ENCODE results near the gene RNF41.
A peak's percentile ranks its signal among the peaks of the same experiment; 100 is the strongest.

RNF41 gene

DNA sequence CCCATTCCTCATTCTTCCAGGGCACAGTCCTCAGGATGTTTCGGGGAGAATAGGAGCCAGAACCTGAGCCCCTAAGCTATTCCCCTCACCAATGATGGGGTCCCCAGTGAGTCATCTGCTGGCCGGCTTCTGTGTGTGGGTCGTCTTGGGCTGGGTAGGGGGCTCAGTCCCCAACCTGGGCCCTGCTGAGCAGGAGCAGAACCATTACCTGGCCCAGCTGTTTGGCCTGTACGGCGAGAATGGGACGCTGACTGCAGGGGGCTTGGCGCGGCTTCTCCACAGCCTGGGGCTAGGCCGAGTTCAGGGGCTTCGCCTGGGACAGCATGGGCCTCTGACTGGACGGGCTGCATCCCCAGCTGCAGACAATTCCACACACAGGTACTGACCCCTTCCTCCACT lies 9.5 kb upstream of the RNF41 start:
- Histone ChIP-seq H3K4me3 (ENCODE audit: low read depth, low read length) (no peak overlapping the region), H3K36me3 (replicated peaks) (peaks cover 1% of the 10 kb centered on the region), H3K27ac (no peak overlapping the region), H3K27me3 (replicated peaks) (no peaks in the 10 kb centered on the region)
- DNase-seq = no peak
- in situ Hi-C loops (cut with HindIII; ENCODE audit: low pct_ligation_motif_present, low sequenced_read_pairs) = no loop called here
- TF ChIP-seq, protein P1, sequence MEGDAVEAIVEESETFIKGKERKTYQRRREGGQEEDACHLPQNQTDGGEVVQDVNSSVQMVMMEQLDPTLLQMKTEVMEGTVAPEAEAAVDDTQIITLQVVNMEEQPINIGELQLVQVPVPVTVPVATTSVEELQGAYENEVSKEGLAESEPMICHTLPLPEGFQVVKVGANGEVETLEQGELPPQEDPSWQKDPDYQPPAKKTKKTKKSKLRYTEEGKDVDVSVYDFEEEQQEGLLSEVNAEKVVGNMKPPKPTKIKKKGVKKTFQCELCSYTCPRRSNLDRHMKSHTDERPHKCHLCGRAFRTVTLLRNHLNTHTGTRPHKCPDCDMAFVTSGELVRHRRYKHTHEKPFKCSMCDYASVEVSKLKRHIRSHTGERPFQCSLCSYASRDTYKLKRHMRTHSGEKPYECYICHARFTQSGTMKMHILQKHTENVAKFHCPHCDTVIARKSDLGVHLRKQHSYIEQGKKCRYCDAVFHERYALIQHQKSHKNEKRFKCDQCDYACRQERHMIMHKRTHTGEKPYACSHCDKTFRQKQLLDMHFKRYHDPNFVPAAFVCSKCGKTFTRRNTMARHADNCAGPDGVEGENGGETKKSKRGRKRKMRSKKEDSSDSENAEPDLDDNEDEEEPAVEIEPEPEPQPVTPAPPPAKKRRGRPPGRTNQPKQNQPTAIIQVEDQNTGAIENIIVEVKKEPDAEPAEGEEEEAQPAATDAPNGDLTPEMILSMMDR (IDR thresholded peaks at IDR 0.05; ENCODE audit: low read depth, low read length, missing control alignments) = no peak

DNA sequence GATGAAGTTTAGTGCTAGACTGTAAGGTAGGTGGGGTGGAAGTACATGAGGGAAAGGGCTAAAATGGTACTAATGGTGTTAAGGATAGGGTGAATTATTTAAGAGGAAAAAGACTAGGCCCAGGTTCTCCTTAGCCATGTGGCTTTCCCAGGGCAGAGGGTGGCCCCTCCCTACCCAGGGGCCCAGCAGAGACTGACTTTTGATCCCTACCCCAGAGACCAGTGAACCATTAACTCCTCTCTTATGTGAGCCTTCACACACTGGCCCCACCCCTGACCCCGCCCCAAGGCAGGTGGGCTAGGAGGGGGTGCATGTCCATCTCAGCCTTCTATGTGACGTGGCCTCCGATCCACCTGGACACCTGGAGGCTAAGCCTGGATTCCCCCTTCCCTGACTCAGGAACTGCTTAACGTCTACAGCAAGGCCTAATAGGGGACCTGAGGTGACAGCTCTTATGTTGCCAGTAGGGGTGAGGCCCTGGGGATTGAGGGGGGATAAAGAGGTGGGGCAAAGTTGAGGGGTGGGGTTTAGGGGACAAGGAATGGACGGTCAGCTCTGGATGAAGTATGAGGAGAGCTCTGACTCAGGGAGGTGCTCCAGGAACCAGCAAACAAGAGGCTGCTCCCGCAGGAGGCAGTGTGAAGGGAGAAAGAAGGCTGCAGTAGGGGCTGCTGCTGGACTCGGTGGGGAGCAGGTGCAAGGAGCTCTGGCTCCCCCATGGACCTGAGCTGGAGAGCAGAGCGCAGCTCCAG lies 8.9 kb upstream of the RNF41 start:
- Histone ChIP-seq H3K27ac (no peak overlapping the region), H3K36me3 (replicated peaks) (no peaks in the 10 kb centered on the region), H3K27me3 (replicated peaks) (no peaks in the 10 kb centered on the region), H3K4me3 (ENCODE audit: low read depth, low read length) (no peak overlapping the region)
- no peak for DNase-seq
- in situ Hi-C loops (cut with HindIII; ENCODE audit: low pct_ligation_motif_present, low sequenced_read_pairs) = no loop called here
- TF ChIP-seq, protein P1 (IDR thresholded peaks at IDR 0.05; ENCODE audit: low read depth, low read length, missing control alignments) = no peak

GRCh38 chr12:56229916-56230431 lies 8.3 kb upstream of the RNF41 start, which contains the start of gene SLC39A5:
SLC39A5 (plus strand) TSS chr12:56230051; CDS start chr12:56231275, 1,224 bp downstream.
- Histone ChIP-seq H3K27ac (no peak within 1 kb of the TSS), H3K4me3 (ENCODE audit: low read depth, low read length) (no peak within 1 kb of the TSS), H3K27me3 (replicated peaks) (no peaks in the 10 kb centered on the region), H3K36me3 (replicated peaks) (no peaks in the 10 kb centered on the region)
- no peak for DNase-seq
- in situ Hi-C loops (cut with HindIII; ENCODE audit: low pct_ligation_motif_present, low sequenced_read_pairs) = no loop called here
- TF ChIP-seq, protein P1 (IDR thresholded peaks at IDR 0.05; ENCODE audit: low read depth, low read length, missing control alignments) = no peak

DNA sequence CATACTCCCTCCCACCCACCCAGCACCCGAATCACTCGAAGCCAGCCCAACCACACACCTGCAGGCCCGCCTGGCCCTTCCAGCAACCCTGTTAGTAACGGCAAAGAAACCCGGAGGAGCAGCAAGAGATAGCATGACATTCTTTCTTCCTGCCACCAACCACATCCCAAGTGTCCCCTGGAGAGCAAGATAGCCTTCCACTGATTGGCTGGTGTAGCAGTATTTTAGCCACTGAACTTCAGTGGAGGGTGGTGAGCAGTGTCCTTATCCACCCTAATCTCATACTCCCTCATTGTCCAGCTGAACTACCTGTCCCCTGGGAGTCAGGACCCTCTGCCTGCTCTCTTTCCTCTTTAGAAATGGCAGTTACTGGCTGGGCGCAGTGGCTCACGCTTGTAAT lies 7.4 kb upstream of the RNF41 start:
- no peak overlapping the region for H3K27ac ChIP-seq
- in situ Hi-C loops (cut with HindIII; ENCODE audit: low pct_ligation_motif_present, low sequenced_read_pairs) = no loop called here
- H3K27me3 ChIP-seq (replicated peaks) = no peaks in the 10 kb centered on the region
- H3K4me3 ChIP-seq (ENCODE audit: low read depth, low read length) = no peak overlapping the region
- no peak for DNase-seq
- no peaks in the 10 kb centered on the region for H3K36me3 ChIP-seq (replicated peaks)
- TF ChIP-seq, protein P1 (IDR thresholded peaks at IDR 0.05; ENCODE audit: low read depth, low read length, missing control alignments) = no peak

DNA sequence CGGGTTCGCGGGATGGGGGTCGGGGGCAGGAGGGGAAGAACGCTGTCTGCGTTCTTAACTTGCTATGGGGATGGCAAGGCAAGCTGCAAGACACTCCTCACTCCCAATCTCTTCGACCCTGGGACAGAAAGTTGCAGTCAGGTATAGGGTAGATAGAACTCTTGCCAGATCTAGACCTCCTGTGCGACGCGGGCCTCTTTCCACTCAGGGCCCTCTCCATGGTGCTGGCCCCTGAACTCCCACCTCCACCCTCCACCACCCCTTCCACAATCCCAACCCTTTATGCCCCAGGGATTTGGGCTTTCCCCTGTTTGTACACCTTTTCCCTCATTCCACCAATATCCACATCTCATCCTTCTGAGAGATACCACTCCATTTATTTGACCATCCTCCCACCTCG lies 3.2 kb upstream of the RNF41 start:
- no peaks in the 10 kb centered on the region for H3K27me3 ChIP-seq (replicated peaks)
- TF ChIP-seq, protein P1 (IDR thresholded peaks at IDR 0.05; ENCODE audit: low read depth, low read length, missing control alignments) = no peak
- H3K4me3 ChIP-seq (ENCODE audit: low read depth, low read length) = peak overlapping the region; percentile 77
- no peaks in the 10 kb centered on the region for H3K36me3 ChIP-seq (replicated peaks)
- no peak for DNase-seq
- no peak overlapping the region for H3K27ac ChIP-seq
- in situ Hi-C loops (cut with HindIII; ENCODE audit: low pct_ligation_motif_present, low sequenced_read_pairs) = no loop called here
